ENCODE measurements around the gene IFT122.
"Not testable (repeated sequence)": the region's sequence is repeated elsewhere in the genome, so short reads cannot be mapped to it uniquely, and the experiment has no call there.

Gene IFT122

GRCh38 chr3:129439817-129440617, at the start of gene IFT122, which contains the start of gene MBD4:
IFT122 (plus strand) TSS chr3:129440224; CDS start chr3:129440331, 107 bp downstream.
MBD4 (minus strand) TSS chr3:129439948; CDS start chr3:129439833, 115 bp downstream.
- DNase-seq, result peak; percentile 97

DNA sequence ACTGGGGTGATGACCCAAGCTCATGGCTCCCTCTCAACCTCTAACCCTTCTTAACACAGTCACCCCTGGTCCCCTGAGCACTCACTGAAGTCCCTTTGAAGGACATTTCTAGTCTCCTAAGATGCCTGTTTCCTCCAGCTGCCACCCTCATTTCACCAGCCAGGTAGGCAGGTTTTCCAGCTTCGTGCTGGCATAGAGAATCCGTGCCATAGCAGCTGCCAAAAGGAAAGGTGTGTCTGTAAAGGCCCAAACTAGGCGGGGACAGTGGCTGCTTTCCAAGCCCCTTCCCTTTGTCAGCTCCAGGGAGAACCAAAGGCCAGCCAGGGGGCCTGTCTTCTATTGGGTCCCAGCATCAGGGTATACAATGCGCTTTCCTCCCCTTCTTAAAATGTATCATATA, 48.4 kb upstream of the IFT122 start:
- not testable (repeated sequence) for DNase-seq

GRCh38 chr3:129392106-129392887, 47.7 kb upstream of the IFT122 start:
- DNase-seq, result not testable (repeated sequence)

DNA sequence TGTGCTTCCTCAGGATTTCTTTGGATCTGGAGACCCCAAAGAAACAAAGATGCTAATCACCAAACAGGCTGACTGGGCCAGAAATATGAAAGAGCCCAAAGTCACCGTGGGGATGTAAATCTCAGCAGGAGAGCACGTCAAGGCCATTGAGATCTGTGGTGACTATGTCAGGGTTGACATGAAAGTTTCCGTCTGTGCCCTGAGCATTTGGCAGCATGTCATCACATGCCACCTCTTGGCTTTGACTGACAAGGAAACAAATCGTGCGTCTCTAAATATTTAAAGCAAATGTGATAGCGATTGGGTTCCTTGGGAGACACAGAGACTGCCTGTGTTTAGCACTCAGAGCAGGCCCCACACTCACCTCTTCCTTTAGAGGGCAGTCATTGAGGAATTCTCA, 46.8 kb upstream of the IFT122 start:
- DNase-seq, result no peak

DNA sequence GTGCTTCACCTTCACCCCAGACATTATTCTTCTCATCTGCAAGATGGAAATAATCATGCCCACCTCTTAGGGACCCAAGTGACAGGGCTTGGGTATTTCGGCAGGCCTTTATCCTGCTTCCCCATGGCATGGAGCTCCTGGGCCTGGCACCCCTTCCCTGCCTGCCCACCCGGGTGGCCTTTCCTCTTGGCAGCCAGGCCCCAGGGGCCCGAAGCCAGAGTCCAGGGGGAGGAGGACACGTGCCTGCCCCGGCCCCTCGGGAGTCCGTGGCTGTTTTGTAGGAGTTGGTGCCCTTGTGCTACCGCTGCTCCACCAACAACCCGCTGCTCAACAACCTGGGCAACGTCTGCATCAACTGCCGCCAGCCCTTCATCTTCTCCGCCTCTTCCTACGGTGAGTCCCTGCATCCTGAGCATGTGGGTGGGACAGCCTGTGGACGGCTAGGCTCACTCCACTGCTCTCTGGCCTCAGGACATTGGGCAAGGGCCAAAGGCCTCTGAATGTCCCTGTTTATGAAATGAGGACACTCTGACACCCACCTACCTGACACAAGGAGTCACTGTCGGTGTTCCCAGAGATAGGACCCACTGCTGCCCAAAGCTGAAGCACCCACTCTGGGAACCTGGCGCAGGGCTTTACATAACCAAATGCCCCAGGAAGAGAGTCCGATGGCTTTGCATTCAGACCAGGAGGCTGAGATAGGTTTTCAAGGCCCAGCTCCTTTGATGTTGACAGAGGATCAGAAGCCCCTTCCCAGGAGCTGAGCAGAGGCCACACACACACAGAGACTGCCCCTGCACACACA, 46.1 kb upstream of the IFT122 start:
- DNase-seq, result not testable (repeated sequence)

DNA sequence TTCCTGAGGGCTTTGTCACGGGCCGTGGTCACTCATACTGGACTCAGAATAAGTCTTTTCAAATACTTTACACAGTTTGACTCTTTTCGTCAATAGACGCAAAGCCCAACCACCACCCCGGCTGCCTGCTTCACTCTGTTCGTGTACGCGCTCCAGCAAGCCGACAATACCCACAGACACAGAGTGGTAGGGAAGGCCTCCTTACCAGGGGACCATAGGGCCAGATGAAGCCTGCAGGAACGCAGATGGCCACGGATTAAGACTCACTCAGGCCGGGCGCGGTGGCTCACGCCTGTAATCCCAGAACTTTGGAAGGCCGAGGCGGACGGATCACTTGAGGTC, 41.2 kb upstream of the IFT122 start:
- no peak for DNase-seq

DNA sequence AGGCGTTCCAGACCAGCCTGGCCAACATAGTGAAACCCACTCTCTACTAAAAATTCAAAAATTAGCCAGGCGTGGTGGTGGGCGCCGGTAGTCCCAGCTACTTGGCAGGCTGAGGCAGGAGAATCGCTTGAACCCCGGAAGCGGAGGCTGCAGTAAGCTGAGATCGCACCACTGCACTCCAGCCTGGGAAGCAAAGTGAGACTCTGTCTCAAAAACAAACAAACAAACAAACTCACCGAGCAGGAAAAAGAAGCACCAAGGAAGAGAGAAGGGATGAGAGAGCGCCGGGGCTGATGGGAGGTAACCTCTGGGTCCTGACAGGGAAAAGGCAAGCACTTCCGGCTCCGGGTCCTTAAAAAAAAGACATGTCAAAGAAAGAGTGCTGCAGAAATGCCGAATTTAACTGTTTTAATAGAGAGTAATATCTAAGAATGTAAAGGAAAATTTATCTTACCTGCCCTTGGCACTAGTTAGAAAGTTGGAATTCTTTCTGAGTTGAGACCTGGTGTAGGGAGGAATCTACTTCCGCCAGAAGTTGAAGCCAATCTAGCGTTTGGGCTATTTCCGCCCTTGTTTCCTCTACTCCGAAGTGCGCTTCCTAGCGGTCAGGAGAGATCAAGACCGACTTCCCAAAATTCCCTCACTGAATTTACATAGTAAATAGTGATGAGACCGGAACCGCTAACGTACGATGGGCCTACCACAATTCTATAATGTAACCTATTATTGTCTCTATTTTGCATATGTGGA, 40.7 kb upstream of the IFT122 start:
- peak; percentile 98 for DNase-seq

DNA sequence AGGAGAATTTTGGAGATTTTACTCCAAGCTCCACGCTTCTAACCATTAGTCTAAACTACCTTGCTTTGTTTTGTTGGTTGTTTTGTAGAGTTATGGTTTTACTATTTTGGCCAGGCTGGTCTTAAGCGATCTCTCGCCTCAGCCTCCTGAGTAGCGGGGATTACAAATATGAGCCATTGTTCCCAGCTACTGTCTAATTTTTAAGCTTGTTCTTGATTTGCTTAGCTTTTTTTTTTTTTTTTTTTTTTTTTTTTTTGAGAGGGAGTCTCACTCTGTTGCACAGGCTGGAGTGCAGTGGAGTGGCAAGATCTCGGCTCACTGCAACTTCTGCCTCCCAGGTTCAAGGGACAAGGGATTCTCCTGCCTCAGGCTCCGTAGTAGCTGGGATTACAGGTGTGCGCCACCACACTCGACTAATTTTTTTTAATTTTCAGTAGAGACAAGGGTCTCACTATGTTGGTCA, 40.1 kb upstream of the IFT122 start:
- DNase-seq, result no peak

DNA sequence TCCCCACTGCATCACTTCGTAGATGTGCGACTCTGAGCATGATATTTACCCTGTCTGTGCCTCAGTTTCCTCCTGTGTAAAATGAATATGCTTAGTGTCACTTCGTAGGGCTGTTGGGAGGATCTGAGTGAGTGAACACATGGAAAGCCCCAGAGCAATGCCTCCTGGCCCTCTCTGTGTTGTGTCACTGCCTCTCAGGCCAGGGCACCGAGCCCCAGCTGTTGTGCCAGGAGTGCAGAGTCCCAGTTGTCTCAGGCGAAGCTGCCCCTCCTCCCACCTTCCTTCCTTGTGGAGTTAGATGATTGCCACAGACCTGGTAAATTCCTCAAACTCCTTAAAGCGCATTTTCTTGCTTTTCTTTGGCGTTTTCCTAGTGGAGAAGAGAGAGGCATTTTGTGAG, 37.8 kb upstream of the IFT122 start:
- no peak for DNase-seq

DNA sequence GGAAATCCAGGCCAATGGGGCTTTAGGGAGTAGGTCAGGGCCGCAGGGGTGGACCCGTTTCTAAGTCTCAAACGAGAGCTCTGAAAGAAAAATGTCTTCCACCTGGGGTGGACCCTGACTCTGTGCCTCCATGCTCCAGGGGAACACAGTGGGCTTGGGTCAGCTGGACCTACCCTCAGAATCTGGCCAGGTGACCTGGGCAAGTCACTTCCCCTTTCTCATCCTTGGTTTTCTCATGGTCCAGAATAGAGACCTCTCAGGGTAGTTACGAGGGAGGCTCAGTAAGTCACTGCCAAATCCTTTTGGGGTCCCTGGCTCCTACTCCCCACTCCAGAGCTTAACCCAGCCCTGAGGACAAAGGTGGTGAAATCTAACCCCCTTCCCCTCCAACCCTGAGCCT, 37.4 kb upstream of the IFT122 start:
- DNase-seq, result no peak

DNA sequence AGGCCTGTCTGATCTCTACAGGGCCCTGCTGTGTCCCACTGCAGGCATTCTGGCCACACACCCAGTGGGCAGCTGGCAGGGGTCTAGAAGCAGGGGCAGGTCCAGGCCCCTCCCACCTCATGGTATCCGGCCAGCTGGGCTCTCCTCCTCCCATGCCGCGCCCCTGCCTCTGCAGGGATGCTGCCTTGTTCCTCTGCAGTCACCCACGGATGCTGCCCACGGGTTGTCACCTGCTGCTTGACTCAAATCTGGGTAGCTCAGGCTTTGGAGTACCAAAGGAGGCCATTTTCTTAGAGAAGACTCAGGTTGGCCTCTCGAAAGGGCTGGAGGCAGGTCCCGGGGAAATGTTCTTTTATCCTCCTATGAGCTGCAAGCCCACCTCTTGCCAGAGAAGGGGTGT, 36.6 kb upstream of the IFT122 start:
- DNase-seq, result no peak

DNA sequence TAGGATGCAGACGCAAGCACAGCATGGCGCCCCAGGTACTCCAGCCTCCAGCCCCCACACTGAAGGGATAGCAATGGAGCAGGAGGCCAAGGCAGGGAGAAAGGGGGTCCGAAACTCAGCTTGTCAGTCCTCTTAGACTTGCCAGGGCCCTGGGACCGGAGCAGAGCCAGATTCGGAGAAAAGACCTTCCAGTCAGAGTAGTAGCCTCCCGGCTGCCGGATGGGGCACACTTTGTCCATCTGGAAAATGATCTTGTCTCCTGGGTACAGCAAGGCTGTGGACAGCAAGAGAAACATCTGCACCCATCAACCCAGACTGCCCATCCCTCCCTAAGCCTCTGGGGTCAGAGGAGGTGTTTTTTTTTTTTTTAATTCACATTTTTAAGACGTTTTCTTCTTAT, 35.9 kb upstream of the IFT122 start:
- DNase-seq, result no peak

- DNase-seq, result no peak
Measured at GRCh38 chr3:129404610-129405009, 35.4 kb upstream of the IFT122 start.

- DNase-seq, result no peak
Measured at GRCh38 chr3:129409541-129409940, 30.5 kb upstream of the IFT122 start.

- no peak for DNase-seq
Measured at GRCh38 chr3:129410971-129411370, 29.1 kb upstream of the IFT122 start.

GRCh38 chr3:129412542-129413198, 27.4 kb upstream of the IFT122 start:
- DNase-seq, result no peak

- not testable (repeated sequence) for DNase-seq
Measured at GRCh38 chr3:129413238-129413637, 26.8 kb upstream of the IFT122 start.

DNA sequence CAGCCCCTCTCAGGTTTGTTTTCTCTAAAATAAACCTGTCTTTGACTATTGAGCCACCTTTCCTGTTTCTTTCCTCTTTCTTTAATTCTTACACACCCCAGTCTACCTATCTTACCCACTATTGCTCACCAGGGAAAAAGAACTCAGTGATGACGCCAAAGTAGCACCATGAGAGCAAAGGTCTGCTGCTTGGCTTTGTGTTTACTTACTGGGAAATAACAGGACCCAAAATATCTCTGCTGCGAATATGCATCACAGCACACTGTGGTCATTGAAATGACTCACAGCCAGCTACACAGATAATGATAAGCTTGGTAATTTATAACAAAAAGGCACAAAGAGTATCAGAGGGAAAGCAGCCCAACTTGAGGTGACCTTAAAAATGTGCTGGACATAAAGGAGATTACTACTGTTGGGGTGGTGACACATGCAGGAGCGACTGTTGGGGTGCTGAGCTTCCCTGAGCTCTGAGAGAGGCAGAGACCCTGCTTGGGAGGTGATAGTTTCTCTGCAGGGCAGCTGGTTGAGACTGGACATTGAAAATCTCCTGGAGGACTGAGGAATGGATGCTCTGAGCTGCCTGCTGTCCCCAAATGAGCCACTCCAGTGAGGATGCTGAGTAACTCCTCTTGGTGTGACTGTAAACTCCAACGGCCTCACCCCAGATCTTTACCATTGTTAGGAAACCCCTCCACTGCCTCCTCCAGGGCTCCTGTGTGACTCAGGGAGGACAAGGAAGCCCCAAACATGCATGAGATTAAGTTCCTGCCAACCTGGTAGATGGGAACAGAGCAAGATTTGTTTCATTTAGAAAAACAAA, 26.1 kb upstream of the IFT122 start:
- no peak for DNase-seq

GRCh38 chr3:129415378-129415777, 24.6 kb upstream of the IFT122 start:
- DNase-seq, result no peak

DNA sequence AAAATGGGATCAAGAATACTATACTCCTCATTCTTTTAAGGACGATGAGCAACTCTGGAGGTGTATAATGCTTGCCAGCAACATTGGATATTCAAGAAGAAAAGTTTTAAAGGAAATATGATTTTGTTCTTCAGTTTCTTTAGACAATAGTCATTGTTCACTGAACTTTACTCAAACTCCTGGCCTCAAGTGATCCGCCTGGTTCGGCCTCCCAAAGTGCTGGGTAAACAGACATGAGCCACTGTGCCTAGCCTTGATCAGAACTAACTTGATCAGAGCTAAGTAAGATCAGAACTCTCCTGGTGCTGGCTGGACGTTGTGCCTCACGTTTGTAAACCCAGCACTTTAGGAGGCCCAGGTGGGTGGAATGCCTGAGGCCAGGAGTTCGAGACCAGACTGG, 24.2 kb upstream of the IFT122 start:
- no peak for DNase-seq

- no peak for DNase-seq
Measured at GRCh38 chr3:129416415-129416814, 23.6 kb upstream of the IFT122 start.
